B cell (primary cell): ENCODE data around the gene ASMTL. TPM values are rescaled to one million over a fixed set of nuclear protein-coding genes. Genes with fewer than 3 reads are reported as not detected.
"Not testable (repeated sequence)": the region's sequence is repeated elsewhere in the genome, so short reads cannot be mapped to it uniquely, and the experiment has no call there.

ENCODE experiments used
- ATAC-seq: fragments of 200-7000 bp; cut with Tn5 transposase; one replicate; pipeline ENCODE4 v1.10.0; 2021; ENCODE audit warnings: low read depth, mild to moderate bottlenecking, moderate number of reproducible peaks, moderate library complexity
- CTCF ChIA-PET: fragments of 350-600 bp; sonication (Branson Sonifier 250); formaldehyde crosslinking; loops from one replicate; lab custom pipeline; 2021; ENCODE audit warnings: antibody characterized with exemption, inconsistent platforms; lab: Charles Lee
- POLR2A ChIA-PET: fragments of 350-600 bp; sonication (Branson Sonifier 250); formaldehyde crosslinking; loops from one replicate; lab custom pipeline; 2021; ENCODE audit warnings: antibody characterized with exemption; lab: Charles Lee
- DNase-seq: peaks from one replicate; pipeline ENCODE4 v3.0.0; 2013
- H2AFZ ChIP-seq: 2 replicates; pipeline ENCODE4 v1.6.1; 2012; ENCODE audit warnings: mild to moderate bottlenecking, low read depth, low read length; ENCODE audit not compliant: insufficient read depth, poor library complexity, severe bottlenecking
- H3K27ac ChIP-seq, 2 donors: 1 replicate in 1 of 2; 2 replicates in 1 of 2; pipeline ENCODE4 v1.5.1; 2012 to 2013; ENCODE audit warnings: low read length in 2 of 2, mild to moderate bottlenecking in 2 of 2, moderate library complexity in 1 of 2
- H3K27me3 ChIP-seq, 4 experiments: fragments of 200-600 bp in 1 of 4; sonication (generic) in 1 of 4; replicated peaks in 1 of 4; 1 replicate in 2 of 4; 2 replicates in 2 of 4; pipeline versions ENCODE4 v1.6.1 to v1.7.0; 2013 to 2016; ENCODE audit warnings: low read length in 3 of 4, mild to moderate bottlenecking in 2 of 4, mixed read lengths in 1 of 4, moderate library complexity in 1 of 4; ENCODE audit not compliant: insufficient read depth in 4 of 4, control insufficient read depth in 3 of 4; ENCODE audit errors: control extremely low read depth in 1 of 4
- H3K36me3 ChIP-seq, 2 experiments: replicated peaks in 1 of 2; 1 replicate in 1 of 2; 2 replicates in 1 of 2; pipeline versions ENCODE4 v1.6.1 to v1.7.1; 2013; ENCODE audit warnings: low read length in 1 of 2; ENCODE audit not compliant: insufficient read depth in 2 of 2, control insufficient read depth in 1 of 2; ENCODE audit errors: control extremely low read depth in 1 of 2, extremely low read depth in 1 of 2
- H3K4me1 ChIP-seq, 2 donors: fragments of 200-600 bp in 1 of 2; sonication (generic) in 1 of 2; 1 replicate in 1 of 2; 2 replicates in 1 of 2; pipeline versions ENCODE4 v1.5.1 to v1.6.1; 2013 to 2017; ENCODE audit warnings: low read length in 2 of 2; ENCODE audit not compliant: control insufficient read depth in 2 of 2, insufficient read depth in 2 of 2
- H3K4me2 ChIP-seq: replicated peaks from 2 replicates; pipeline ENCODE3; 2012; ENCODE audit warnings: mild to moderate bottlenecking, low read depth, low read length; ENCODE audit not compliant: poor library complexity, severe bottlenecking
- H3K4me3 ChIP-seq, 5 experiments: fragments of 200-600 bp in 1 of 5; sonication (generic) in 1 of 5; 1 replicate in 3 of 5; 2 replicates in 2 of 5; pipeline versions ENCODE4 v1.5.1 to v1.7.0; 2011 to 2016; ENCODE audit warnings: low read length in 4 of 5, mild to moderate bottlenecking in 4 of 5, low read depth in 2 of 5, control low read depth in 1 of 5, moderate library complexity in 1 of 5; ENCODE audit not compliant: insufficient read depth in 1 of 5; ENCODE audit errors: control extremely low read depth in 1 of 5, extremely low read depth in 1 of 5
- H3K79me2 ChIP-seq: fragments of 200-600 bp; sonication (generic); one replicate; pipeline ENCODE4 v1.6.0; 2016; ENCODE audit warnings: low read length; ENCODE audit not compliant: control insufficient read depth, insufficient read depth
- H3K9ac ChIP-seq: fragments of 200-600 bp; sonication (generic); 2 replicates; pipeline ENCODE4 v1.6.1; 2017; ENCODE audit warnings: mild to moderate bottlenecking, low read length, moderate library complexity
- H3K9me3 ChIP-seq, 3 donors: one replicate each; pipeline versions ENCODE4 v1.6.1 to v1.7.1; 2013; ENCODE audit warnings: low read length in 2 of 3; ENCODE audit not compliant: control insufficient read depth in 2 of 3, insufficient read depth in 1 of 3; ENCODE audit errors: control extremely low read depth in 1 of 3
- H4K20me1 ChIP-seq: 2 replicates; pipeline ENCODE4 v1.6.0; 2012; ENCODE audit warnings: mild to moderate bottlenecking, low read length; ENCODE audit not compliant: insufficient read depth, control insufficient read depth, poor library complexity, severe bottlenecking
- H3K27ac Mint-ChIP-seq: one replicate; pipeline ENCODE4 v1.8.0; 2021; ENCODE audit warnings: mixed read lengths
- H3K27me3 Mint-ChIP-seq: one replicate; pipeline ENCODE4 v1.8.0; 2021; ENCODE audit warnings: mixed read lengths
- H3K4me1 Mint-ChIP-seq: one replicate; pipeline ENCODE4 v1.8.0; 2021; ENCODE audit warnings: mixed read lengths
- H3K4me3 Mint-ChIP-seq: one replicate; pipeline ENCODE4 v1.8.0; 2021; ENCODE audit warnings: mixed read lengths
- H3K9me3 Mint-ChIP-seq: one replicate; pipeline ENCODE4 v1.8.0; 2022; ENCODE audit warnings: mixed read lengths; ENCODE audit not compliant: insufficient read depth
- CTCF ChIP-seq: fragments of 200-600 bp; IDR thresholded peaks from one replicate; pipeline ENCODE4 v1.8.0; 2022; ENCODE audit warnings: antibody characterized with exemption, mild to moderate bottlenecking
- EZH2 ChIP-seq: IDR thresholded peaks from 2 replicates; pipeline ENCODE4 v1.6.1; 2012; ENCODE audit warnings: borderline replicate concordance, low read depth, mild to moderate bottlenecking, moderate library complexity, low read length; ENCODE audit not compliant: insufficient read depth, poor library complexity, severe bottlenecking
- WGBS: methylation state at CpG from one replicate; pipeline ENCODE4 v1.1.5; 2013; ENCODE audit warnings: missing lambda C conversion rate; ENCODE audit not compliant: insufficient coverage; 5-methylcytosine and 5-hydroxymethylcytosine counted together
- intact Hi-C: fragments of 100-400 bp; cut with micrococcal nuclease; formaldehyde crosslinking; loops from one replicate; pipeline ENCODE4 v1.10.0; 2022
- polyA plus RNA-seq: library from polyadenylated mRNA; depleted of rRNA; stranded (reverse); fragments of >200 nt; gene quantifications from 2 replicates; pipeline ENCODE4 v1.2.3, GENCODE V29; 2012
- total RNA-seq, 2 donors: library from RNA; stranded (reverse); fragments of 120-200 nt in 1 of 2; gene quantifications; 1 replicate in 1 of 2; 2 replicates in 1 of 2; pipeline versions ENCODE4 v1.2.3 to v1.2.4, GENCODE V29; 2013 to 2022

The ASMTL gene
- total and polyA plus RNA-seq, 2 donors (not counting 1 experiment from before 2014, with no cell fraction given): 33.3 to 52.9 TPM

GRCh38 chrX:1407035-1407434 lies 45.7 kb downstream of the ASMTL start:
- no peak for ATAC-seq

DNA sequence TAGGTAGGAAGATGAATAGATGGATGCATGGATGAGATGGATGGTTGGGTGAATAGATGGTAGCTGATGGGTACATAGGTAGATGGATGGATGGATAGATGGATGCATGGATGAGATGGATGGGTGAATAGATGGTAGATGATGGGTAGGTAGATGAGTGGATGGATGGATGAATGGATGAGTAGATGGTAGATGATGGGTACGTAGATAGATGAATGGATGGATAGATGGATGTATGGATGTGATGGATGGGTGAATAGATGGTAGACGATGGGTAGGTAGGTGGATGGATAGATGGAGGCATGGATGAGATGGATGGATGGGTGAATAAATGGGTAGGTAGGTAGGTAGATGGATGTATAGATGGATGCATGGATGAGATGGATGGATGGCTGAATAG lies 46.9 kb downstream of the ASMTL start:
- CTCF ChIA-PET, DNase-seq, POLR2A ChIA-PET, ATAC-seq, H3K9me3 ChIP-seq, H3K4me1 ChIP-seq, intact Hi-C loops, H3K27me3 ChIP-seq, H3K9ac ChIP-seq, H2AFZ ChIP-seq, H3K27me3 Mint-ChIP-seq, H3K4me1 Mint-ChIP-seq, H3K4me3 Mint-ChIP-seq, H3K4me3 ChIP-seq, H3K79me2 ChIP-seq, H3K27ac Mint-ChIP-seq, H3K9me3 Mint-ChIP-seq, H3K4me2 ChIP-seq, H3K27ac ChIP-seq: not testable (repeated sequence)
- WGBS: 98% methylated on average over 2 of the region's 2 CpGs
- peaks cover 15% of the 10 kb centered on the region for H4K20me1 ChIP-seq
- peaks cover 8 to 58% of the 10 kb centered on the region in 2 experiments for H3K36me3 ChIP-seq

More at GRCh38 chrX:1407035-1407434, 45.7 kb downstream of the ASMTL start:
- peaks cover 0 to 5% of the 10 kb centered on the region in 2 donors for H3K4me1 ChIP-seq
- H3K79me2 ChIP-seq: peaks cover 5% of the 10 kb centered on the region
- H3K9ac ChIP-seq: no peak overlapping the region
- POLR2A ChIA-PET: no interaction called here
- Mint-ChIP-seq H3K9me3 (no peaks in the 10 kb centered on the region), H3K27ac (no peak overlapping the region), H3K4me1 (peaks cover 7% of the 10 kb centered on the region), H3K4me3 (no peak overlapping the region), H3K27me3 (no peaks in the 10 kb centered on the region)
- H3K36me3 ChIP-seq: peaks cover 9 to 51% of the 10 kb centered on the region in 2 experiments
- no peak overlapping the region for H2AFZ ChIP-seq
- CTCF ChIA-PET: no interaction called here
- H3K9me3 ChIP-seq: no peaks in the 10 kb centered on the region
- H3K27me3 ChIP-seq: no peaks in the 10 kb centered on the region
- intact Hi-C loops: no loop called here
- H3K4me3 ChIP-seq: no peak overlapping the region
- peaks cover 11% of the 10 kb centered on the region for H4K20me1 ChIP-seq
- TF ChIP-seq CTCF (no peak), EZH2 (no peak)
- no peak overlapping the region for H3K4me2 ChIP-seq
- no peak for DNase-seq
- no peak overlapping the region for H3K27ac ChIP-seq

GRCh38 chrX:1403867-1404266 lies 48.8 kb downstream of the ASMTL start:
- H3K27ac ChIP-seq, H3K27me3 Mint-ChIP-seq, H3K4me1 Mint-ChIP-seq, H3K9me3 ChIP-seq, POLR2A ChIA-PET, H3K27ac Mint-ChIP-seq, H3K9ac ChIP-seq, H3K4me3 ChIP-seq, H3K4me3 Mint-ChIP-seq, H3K27me3 ChIP-seq, intact Hi-C loops, H3K4me1 ChIP-seq, H3K4me2 ChIP-seq, CTCF ChIA-PET, ATAC-seq, H3K9me3 Mint-ChIP-seq, DNase-seq, H2AFZ ChIP-seq, H3K79me2 ChIP-seq: not testable (repeated sequence)
- Histone ChIP-seq H4K20me1 (peaks cover 15% of the 10 kb centered on the region), H3K36me3 (peaks cover 8 to 66% of the 10 kb centered on the region in 2 experiments)
- WGBS: 99% methylated on average over 3 of the region's 3 CpGs
